SIG-M5 treated with dmso at 0.1 percent for 504 hours (cell line): ENCODE data around the gene RAPH1.

Experiments
- DNase-seq: peaks from one replicate; lab custom pipeline; 2025; ENCODE audit not compliant: unreplicated experiment; lab: John Stamatoyannopoulos, UW

RAPH1 gene, protein sequence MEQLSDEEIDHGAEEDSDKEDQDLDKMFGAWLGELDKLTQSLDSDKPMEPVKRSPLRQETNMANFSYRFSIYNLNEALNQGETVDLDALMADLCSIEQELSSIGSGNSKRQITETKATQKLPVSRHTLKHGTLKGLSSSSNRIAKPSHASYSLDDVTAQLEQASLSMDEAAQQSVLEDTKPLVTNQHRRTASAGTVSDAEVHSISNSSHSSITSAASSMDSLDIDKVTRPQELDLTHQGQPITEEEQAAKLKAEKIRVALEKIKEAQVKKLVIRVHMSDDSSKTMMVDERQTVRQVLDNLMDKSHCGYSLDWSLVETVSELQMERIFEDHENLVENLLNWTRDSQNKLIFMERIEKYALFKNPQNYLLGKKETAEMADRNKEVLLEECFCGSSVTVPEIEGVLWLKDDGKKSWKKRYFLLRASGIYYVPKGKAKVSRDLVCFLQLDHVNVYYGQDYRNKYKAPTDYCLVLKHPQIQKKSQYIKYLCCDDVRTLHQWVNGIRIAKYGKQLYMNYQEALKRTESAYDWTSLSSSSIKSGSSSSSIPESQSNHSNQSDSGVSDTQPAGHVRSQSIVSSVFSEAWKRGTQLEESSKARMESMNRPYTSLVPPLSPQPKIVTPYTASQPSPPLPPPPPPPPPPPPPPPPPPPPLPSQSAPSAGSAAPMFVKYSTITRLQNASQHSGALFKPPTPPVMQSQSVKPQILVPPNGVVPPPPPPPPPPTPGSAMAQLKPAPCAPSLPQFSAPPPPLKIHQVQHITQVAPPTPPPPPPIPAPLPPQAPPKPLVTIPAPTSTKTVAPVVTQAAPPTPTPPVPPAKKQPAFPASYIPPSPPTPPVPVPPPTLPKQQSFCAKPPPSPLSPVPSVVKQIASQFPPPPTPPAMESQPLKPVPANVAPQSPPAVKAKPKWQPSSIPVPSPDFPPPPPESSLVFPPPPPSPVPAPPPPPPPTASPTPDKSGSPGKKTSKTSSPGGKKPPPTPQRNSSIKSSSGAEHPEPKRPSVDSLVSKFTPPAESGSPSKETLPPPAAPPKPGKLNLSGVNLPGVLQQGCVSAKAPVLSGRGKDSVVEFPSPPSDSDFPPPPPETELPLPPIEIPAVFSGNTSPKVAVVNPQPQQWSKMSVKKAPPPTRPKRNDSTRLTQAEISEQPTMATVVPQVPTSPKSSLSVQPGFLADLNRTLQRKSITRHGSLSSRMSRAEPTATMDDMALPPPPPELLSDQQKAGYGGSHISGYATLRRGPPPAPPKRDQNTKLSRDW

DNA sequence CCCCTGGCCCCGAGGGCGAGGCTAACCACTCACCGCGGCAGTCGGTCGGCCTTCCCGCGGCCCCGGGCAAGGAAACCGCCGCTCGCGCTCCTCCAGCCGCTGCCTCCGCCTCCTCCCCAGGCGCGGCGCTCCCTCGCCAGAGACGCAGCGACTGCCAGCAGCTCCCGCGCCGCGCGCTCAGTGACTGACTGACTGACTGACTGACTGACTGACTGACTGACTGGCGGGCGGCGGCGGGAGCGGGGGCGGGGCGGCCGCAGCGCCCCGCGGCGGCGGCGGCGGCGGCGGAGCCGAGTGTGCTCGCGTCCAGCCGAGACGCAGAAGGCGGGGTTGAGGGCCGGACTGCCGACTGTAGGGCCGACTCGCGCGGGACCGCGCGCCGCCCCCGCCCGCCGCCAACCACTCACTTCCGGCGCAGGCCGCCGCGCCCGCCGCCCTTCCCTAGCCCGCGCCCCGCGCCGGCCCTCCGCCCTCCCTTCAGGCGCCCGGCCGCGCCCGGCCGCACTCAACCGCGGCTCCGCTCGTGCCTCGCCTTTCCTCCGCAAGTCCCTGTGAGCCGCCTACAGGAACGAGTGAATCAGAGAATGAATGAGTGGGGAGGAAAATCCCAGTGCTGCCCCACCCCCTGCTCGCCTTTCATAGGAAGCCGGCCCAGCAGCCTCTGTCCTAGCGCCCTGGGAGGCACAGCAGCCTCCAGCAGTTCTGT lies at the start of gene RAPH1:
TSS of gene RAPH1 (minus strand) at position 224 of the 706 bp plus-strand sequence. CDS start 39,948 bp downstream, outside the sequence.
- DNase-seq: peak; percentile 37

DNA sequence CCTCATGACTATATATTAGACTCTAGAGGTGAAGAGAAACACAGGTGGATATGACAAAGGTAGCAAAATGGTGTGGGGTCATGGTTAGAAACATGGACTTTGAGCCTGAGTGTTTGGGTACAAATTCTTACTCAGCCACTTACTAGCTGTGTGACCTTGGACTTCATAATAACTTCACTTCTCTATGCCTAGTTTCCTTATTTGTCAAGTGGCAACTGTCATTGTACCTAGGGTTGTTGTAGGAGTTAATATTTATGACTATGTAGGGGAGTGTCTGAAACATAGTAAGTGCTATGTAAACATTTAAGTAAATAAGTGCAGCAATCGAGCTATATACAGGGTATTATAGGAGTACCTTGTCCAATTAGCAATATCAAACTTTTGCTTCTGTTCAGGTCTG lies 49.7 kb upstream of the RAPH1 start:
- no peak for DNase-seq

DNA sequence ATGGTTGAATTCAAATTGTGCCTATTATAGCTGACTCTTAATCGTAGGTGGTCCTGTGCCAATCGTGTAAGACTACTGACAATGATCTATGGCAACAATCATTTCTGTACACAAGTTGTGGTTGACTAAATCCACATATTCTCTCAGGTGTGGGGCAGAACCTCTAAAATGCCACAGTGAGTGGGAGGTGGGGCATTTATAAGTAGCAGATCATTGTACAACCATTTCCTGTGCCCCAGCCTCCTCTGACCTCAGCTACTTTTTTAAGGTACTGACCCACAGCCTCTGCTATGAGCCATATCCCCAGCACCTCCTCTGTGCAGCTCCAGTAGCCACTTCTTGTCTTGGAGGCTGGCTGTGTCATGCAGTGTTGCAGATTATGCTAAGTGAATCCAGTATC lies 48.6 kb upstream of the RAPH1 start:
- no peak for DNase-seq

DNA sequence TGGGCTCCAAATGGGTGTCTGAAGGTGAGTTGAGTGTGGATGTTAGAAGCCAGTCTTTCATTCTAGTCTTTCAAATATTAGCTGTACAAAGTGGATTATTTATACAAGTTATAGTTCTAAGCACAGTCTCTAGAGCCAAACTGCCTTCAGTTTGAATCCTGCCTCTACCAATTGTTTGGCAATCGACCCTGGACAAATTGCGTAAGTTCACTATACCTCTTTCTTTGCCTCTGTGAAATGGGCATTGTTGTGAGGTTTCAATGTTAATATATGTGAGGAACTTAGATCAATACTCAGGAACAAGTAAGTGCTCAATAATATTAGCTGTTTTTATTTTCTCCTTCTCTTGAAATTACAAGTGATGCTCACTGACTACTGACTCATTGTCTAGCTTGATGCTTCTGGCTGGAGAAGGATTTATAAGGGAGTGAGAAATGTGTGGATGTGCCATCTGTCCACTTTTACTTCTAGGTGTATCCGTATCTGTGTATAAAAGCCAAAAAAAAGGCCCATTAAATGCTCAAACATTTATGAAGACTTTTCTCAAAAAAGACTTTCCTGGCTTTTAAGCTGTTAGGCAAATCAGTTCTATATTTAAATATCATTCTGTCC lies 48.1 kb upstream of the RAPH1 start:
- DNase-seq: no peak

DNA sequence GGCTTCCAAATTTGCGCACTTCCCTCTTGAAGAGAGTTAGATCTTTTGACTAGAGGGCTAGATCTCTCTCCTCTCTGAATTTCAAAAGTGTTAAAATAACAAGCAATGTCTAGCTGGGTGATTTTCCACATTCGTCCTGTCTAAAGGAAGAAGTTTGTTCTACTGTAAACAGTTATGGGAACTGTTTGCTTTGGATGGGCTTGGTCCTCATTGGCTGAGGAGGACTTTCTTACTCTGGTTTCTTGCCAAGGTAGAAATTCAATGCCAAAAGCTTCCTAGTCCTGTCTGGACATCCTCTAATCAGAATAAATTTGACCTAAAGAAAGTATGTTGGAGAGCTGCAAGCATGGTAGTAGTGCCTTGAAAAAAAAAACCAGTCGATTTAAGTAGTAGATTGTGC lies 47.4 kb upstream of the RAPH1 start:
- DNase-seq: no peak

DNA sequence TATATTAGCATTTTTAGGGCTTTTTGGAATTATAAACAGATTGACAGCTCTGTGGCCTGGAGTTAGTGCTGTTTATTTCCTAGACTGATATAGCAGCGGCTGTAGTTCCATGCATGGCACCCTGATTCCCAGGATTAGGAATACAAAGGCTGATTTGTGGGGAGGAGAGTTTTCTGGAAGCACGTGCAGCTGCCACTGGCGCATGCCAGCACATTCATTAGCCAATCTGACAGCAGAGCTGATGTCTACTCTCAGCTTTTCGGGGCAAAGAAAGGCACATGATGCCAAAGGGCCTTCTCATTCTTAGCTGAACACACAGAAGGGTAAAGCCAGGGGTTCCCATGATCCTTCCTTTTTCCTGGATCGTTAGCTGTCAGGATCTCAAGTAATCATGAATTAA lies 45.7 kb upstream of the RAPH1 start:
- no peak for DNase-seq

DNA sequence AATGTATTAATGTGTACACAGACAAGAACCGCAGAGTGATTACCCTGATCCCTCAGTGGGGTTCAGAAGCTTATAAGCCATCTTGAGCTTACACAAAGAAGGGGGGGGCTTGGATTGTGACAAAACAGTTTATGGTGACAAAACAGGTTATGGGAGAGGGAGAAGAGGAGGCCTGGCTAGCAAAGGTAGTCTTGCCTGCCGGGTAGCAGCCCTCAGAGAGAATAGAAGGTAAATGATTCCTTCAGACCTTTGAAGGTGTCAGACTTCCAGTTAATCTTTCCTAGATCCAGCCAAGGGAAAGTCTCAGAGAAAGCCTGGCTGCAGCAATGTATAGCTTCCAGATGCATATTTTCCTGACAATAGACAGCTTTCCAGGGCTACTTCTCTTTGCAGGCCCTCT lies 44.6 kb upstream of the RAPH1 start:
- no peak for DNase-seq

DNA sequence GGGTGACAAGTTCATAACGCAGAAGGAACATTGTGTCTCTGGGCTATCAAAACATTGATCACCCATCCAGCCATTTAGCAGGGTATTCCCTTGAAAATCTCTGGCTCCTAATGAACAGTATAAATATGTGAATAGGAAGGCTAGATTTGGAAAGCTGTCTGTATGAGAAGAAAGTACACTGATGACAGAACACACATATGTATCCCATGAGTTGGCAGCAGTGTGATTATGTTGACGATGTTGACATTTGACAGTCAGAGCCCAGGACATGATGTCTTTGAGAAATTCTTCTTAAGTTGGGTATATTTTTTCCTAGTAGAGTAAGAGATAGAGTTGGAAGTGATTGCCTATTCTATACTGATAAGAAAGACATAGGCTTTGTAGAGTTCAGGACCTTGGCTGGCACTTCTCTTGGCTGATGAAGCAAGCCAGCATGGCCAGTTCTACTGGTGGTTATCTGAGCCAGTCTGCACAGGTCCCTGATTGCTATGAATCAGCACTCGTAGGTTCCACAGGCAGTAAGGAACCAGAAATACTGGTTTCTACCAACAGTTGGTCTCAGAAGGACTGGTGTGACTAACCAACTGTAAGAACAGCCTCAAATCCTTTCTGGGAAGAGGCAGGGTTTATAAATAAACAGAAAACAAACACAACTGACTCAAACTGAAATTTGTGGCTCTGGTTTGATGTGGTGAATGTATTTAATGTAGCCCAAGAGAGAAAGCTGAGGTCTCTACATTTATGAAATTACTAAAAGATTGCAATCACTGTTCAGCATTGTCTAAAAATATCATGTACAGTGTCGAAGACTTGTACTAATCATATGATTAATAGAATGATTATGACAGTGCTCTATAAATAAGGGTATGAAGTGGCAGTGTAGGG lies 43.9 kb upstream of the RAPH1 start:
- peak; percentile 78 for DNase-seq

DNA sequence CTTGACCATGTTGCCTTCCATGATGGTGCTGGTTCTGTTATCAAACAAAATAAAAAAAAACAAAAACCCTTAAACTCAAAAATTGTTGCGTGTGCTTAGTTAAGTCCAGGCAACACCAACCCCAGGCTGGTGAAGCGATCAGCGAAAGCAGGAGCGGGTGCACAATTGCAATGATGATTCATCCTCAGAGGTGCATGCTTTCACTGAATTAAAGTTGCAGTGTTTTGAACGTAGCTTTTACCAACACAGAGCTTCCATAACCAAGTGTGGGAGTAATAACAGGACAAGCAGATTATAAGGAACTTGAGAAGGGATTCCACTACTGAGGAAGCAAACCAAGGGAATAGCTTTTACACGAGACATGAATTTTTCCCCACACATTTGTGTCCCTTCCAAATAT lies 39.7 kb upstream of the RAPH1 start:
- no peak for DNase-seq

DNA sequence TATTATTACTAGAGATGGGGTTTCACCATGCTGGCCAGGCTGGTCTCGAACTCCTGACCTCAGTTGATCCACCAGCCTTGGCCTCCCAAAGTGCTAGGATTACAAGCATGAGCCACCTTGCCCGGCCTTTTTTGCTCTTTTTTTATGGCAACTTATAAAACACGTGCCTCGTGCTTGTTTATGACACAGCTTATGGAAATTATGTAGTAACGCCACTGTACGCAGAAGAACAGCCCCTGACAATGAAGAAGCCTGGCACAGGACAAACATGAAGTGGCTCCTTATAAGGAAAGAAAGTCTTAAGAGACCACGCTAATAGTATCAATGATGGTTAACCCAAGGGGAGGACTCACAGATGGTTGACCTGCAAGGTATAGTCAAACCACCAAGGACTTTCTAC lies 37.2 kb upstream of the RAPH1 start:
- DNase-seq: no peak

DNA sequence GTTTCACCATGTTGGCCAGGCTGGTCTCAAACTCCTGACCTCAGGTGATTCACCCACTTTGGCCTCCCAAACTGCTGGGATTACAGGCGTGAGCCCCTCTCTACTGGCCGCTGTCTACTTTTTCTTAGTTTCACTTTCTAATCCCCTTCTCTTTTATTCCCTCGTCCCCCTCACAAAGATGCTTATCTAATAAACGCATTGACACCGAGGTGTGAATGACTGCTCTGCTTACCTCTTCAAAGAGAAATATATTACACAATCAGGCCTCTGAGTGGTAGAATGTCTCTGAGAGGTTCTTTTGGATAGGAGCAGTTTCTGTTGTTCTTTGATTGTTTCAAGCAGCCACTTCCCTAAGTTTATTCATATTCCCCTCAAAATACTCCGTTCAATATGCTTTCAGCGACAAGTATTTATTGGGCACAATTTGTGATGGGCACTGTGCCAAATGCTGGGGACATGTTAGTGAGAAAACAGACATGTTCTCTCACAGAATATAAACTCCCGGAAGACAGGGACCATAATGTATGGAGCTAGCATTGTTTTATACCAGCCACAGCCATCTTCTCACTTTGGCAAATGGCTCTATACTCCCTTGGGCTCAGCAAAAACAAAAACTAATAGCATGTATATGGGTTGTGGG lies 34.7 kb upstream of the RAPH1 start:
- no peak for DNase-seq

DNA sequence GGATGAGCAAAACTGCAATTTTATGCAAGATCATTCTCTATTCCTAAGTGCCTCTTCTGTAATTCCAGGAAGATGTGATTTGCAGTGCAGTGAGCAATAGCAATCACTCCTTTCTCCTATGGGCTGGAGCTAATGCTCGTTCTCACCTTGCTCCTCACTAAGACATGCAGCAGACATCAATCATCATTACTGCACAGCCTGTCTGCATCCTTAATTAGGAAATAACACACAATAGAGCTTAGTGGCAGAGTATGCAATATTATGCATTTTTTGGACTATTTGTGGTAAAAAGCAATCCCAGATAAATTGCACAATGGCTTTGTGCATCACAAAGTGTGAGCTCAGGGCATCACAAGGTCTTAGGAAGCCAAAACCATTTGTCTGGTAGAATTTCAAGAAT lies 32.6 kb upstream of the RAPH1 start:
- DNase-seq: no peak

DNA sequence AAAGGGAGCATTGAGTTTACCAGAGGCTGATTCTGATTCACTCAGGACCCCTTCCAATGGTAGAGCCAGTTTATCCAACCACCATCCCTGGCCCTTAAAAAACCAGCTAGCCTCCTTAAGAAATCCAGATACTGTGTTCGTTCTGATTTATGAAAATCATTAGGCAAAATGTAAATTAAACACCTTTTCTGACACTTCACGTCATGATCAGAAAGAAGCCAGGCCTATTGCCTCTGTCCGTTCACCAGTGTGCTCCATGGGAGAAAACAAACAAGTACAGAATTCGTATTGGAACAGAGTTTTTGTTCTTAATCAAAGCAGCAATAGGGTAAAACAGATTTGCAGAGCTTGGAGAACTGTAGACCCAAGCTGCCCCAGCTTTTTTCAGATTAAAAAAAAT lies 31.1 kb upstream of the RAPH1 start:
- DNase-seq: no peak

DNA sequence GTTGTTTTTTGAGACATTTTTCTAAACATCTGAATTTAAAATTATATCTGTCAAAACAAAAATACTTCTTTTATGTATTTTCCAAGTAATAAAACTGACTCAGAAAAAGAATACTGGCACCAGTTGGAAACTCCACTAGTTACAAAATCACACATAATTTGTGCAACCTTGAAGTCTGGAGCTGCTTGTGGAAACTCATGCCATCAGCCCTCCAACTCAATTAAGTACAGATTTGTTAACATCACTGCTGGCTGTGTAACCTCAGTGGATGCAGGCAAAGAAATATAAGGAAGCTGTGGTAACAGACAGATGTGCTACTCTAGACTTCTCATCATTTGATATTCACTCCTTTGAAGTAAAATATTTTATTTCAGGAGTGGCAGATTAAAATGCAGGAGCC lies 30.0 kb upstream of the RAPH1 start:
- no peak for DNase-seq

DNA sequence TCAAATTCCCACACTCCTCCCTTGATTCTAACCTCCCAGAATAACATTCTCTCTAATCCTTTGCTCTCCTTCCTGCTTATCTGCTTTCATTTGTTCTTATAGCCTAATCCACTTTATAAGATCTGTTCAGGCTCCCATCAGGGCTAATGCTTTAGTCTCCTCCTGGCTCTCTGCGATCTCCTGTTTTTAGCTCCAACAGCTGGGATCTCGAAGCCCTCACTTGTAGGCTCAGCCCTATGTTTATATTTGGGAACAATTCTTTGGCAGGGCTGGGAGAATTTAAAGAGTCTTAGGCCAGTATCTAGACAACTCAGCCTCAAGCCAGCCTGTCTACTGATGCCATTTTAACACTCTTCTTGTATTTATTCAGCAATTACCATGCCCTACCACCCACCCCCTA lies 27.2 kb upstream of the RAPH1 start:
- DNase-seq: no peak

DNA sequence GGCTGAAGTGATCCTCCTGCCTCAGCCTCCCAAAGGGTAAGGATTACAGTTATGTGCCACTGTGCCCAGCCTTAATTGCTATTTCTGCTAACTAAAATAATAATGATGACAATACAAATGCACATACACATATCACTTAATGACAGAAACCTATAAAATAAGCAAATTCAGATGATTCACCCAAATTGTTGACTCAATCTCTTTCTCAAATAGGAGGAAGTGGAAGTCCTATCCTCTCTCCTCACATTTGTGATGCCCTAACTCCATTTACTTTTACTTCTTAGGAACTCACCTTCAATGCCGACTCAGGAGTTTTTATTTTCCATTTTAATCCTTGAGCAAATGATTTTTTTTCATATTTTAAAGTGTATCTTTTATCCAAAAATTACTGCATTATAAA lies 24.5 kb upstream of the RAPH1 start:
- DNase-seq: no peak

DNA sequence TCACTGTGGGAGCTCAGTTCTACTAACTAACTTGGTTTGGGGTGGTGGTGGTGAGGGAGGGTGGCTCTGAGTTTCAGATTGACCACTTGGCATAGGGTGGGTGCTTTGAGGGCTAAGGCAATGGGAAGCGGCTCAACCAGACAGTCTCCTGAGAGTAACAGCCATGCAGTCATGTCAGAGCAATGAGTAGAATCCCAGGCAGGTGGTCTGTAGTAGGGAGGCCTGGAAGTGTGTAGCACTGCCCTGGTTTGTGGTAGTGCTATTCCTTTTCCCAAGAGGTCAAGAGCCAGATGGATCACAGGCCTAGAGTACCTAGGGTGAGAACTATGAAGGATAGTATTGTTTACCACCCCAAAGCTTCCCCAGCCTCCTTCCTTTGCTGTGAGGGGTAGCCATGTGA lies 18.7 kb upstream of the RAPH1 start:
- DNase-seq: no peak

DNA sequence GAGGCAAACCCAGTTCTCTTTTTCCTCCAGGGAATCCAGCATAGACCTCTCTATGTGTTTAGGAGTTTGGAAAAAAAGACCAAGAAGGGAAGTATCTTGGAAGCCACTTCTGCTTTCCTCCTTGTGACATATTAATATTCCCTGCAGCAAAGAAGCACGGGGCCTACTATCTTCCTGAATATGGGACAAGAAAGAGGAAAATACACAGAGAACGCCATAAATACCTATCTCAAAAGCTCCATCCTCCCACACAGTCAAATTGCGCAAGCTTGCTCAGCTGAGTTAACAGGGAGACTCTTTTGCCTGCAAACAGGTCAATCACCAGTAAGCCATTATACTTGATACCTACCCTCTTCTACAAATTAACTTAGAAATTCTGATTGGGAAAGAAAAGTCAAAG lies 16.7 kb upstream of the RAPH1 start:
- peak; percentile 16 for DNase-seq

DNA sequence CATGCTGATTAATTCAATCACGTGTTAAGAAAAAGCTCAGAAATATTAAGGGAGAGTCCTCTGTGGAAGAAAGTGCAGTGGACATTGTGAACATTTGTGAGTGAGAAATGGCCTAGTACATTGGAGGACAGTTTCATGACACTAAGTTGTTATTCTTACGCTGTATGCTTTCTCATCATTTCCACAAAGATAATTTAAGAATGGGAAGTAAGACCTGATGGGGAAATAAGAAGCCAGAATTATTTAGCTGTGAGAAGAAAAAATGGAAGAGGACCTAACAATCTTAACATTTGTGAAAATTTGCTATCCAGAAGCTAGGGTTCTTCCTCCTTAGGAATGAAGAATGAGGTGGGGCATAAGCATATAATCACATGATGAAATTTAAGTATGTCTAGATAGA lies 15.2 kb upstream of the RAPH1 start:
- DNase-seq: no peak
